Measurements from ENCODE around the gene LIF.

GRCh38 chr22:30210235-30210909 is 36.2 kb downstream of the LIF start:
- TF ChIP-seq ATF3 (IDR thresholded peaks at IDR 0.05) (no peak), CTCF (IDR thresholded peaks at IDR 0.05 in 2 of 3, conservative IDR thresholded peaks at IDR 0.05 in 1 of 3; ENCODE audit: borderline replicate concordance in 1 of 3, insufficient read depth in 1 of 3, low read depth in 2 of 3, low read length in 2 of 3) (no peak)
